K562 (cell line): ENCODE measurements around the gene TSPAN3. TPM values are rescaled to one million over a fixed set of nuclear protein-coding genes. Genes with fewer than 3 reads are reported as not detected.

Experiments used
- CBX2 ChIP-seq: fragments of 200-600 bp; sonication (generic); IDR thresholded peaks from one replicate; pipeline ENCODE4 v1.6.1; 2012; ENCODE audit warnings: mild to moderate bottlenecking, low read length, inconsistent platforms; ENCODE audit not compliant: insufficient read depth, poor library complexity, severe bottlenecking
- ETV1 ChIP-seq: fragments of 450-650 bp; conservative IDR thresholded peaks from 2 replicates; pipeline ENCODE4 v1.6.1; 2016; ENCODE audit warnings: missing genetic modification characterization, control low read depth, low read depth, missing compliant biosample characterization
- HDAC2 ChIP-seq: fragments of 450-650 bp; IDR thresholded peaks from 2 replicates; pipeline ENCODE4 v1.6.1; 2016; ENCODE audit warnings: mild to moderate bottlenecking
- JUN ChIP-seq, 2 experiments: sonication (generic) in 1 of 2; formaldehyde crosslinking in 1 of 2; IDR thresholded peaks; 2 replicates each; pipeline versions ENCODE4 v1.6.1 to v1.8.0; 2012 to 2022; ENCODE audit warnings: borderline replicate concordance in 2 of 2, mild to moderate bottlenecking in 2 of 2, improper control_type of control experiment in 1 of 2, low read depth in 1 of 2, low read length in 1 of 2, missing genetic modification reagents in 1 of 2
- NR2C2 ChIP-seq, 2 experiments: fragments of 200-800 bp in 1 of 2; sonication (Bioruptor generic) in 1 of 2; sonication (generic) in 1 of 2; formaldehyde crosslinking in 1 of 2; IDR thresholded peaks; 2 replicates each; pipeline versions ENCODE4 v1.6.1 to v1.8.0; 2016 to 2022; ENCODE audit warnings: mild to moderate bottlenecking in 1 of 2, missing compliant biosample characterization in 1 of 2, missing genetic modification characterization in 1 of 2, missing genetic modification reagents in 1 of 2
- RBBP5 ChIP-seq: fragments of 200-600 bp; sonication (generic); IDR thresholded peaks from 2 replicates; pipeline ENCODE4 v1.6.1; 2012; ENCODE audit warnings: borderline replicate concordance, mild to moderate bottlenecking, low read length, control low read depth, inconsistent platforms; ENCODE audit not compliant: insufficient read depth, poor library complexity, severe bottlenecking
- ZNF175 ChIP-seq: fragments of 200-800 bp; sonication (Bioruptor generic); IDR thresholded peaks from 2 replicates; pipeline ENCODE4 v1.6.1; 2016; ENCODE audit warnings: low read depth, mild to moderate bottlenecking, missing genetic modification characterization, missing compliant biosample characterization
- ZNF212 ChIP-seq: fragments of 450-650 bp; formaldehyde crosslinking; IDR thresholded peaks from 2 replicates; pipeline ENCODE4 v1.4.0; 2020; ENCODE audit warnings: mild to moderate bottlenecking
- ZNF384 ChIP-seq: IDR thresholded peaks from 2 replicates; pipeline ENCODE4 v1.6.1; 2012; ENCODE audit warnings: low read depth, low read length, improper control_type of control experiment
- polyA plus RNA-seq, 8 experiments: library from polyadenylated mRNA; depleted of rRNA in 4 of 8; stranded (reverse) in 5 of 8; unstranded in 3 of 8; fragments of >200 nt; fragmentation: Nextera tagmentation in 2 of 8; fragmentation: Illumina TruSeq in 1 of 8; extraction: Ambion mirVana in 2 of 8; extraction: Trizol in 1 of 8; gene quantifications; 2 replicates each; pipeline versions ENCODE4 v1.2.1 to v1.2.3, GENCODE V29; 2011 to 2014; ENCODE audit warnings: inconsistent platforms in 1 of 8, missing spikeins in 1 of 8
- total RNA-seq, 7 experiments: library from RNA; depleted of rRNA in 6 of 7; stranded (reverse); fragments of >200 nt in 6 of 7; fragmentation: Illumina TruSeq in 2 of 7; extraction: Trizol in 2 of 7; gene quantifications; 2 replicates each; pipeline versions ENCODE4 v1.2.1 to v1.2.3, GENCODE V29; 2011 to 2021; ENCODE audit warnings: low replicate concordance in 1 of 7
- TF ChIP-seq, protein P1 (sequence below): fragments of 450-650 bp; IDR thresholded peaks from 2 replicates; pipeline ENCODE4 v1.6.1; 2016; ENCODE audit warnings: low read depth
- TF ChIP-seq, protein P2 (sequence below): sonication (generic); IDR thresholded peaks from 2 replicates; pipeline ENCODE4 v1.6.1; 2016
- TF ChIP-seq, protein P3 (sequence below): fragments of 250-450 bp; sonication (Bioruptor Pico); IDR thresholded peaks from 2 replicates; pipeline ENCODE4 v1.5.0; 2021; ENCODE audit warnings: mild to moderate bottlenecking, moderate library complexity

TSPAN3 gene
- total and polyA plus RNA-seq, 9 of the 15 experiments (the other 6 are each of a cell fraction or from before 2014, with no cell fraction given): 14.3 to 144 (median 71.1) TPM

DNA sequence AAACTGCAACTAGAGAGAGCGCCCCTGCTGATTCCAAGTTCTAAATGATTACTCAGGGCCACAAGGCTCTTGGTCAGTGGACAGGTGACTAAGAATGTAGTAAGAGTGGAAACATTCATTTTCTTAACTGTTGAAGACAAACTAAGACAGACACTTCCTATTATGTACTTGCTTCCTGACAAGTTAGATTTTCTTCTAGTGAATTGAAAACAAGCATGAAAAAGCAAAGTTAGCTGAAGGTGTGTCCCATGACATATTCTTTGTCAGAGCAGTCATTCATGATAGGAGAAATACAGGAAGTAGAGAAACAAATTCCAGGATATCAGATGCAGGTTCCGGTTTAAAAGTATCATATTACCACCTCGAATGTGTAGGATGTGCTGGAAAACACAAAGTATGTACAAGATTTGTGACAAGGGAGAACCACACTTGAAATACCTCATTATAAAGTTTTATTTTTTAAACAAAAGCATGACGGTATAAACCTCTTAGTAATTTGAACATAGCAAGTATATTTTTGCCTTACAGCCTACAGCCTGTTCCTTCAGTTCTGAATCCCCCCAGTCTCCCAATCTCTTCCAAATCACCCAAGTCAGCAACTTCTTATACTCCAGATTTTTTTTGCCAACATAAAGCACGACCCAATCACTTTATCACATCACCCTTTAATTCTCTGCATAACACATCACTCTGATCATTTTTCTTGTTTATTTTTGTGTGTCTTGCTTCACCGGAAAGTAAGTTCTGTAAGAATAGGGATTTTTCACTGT lies 6.2 kb downstream of the TSPAN3 start (continued):
- no peak for TF ChIP-seq RBBP5
- TF ChIP-seq, protein P1, sequence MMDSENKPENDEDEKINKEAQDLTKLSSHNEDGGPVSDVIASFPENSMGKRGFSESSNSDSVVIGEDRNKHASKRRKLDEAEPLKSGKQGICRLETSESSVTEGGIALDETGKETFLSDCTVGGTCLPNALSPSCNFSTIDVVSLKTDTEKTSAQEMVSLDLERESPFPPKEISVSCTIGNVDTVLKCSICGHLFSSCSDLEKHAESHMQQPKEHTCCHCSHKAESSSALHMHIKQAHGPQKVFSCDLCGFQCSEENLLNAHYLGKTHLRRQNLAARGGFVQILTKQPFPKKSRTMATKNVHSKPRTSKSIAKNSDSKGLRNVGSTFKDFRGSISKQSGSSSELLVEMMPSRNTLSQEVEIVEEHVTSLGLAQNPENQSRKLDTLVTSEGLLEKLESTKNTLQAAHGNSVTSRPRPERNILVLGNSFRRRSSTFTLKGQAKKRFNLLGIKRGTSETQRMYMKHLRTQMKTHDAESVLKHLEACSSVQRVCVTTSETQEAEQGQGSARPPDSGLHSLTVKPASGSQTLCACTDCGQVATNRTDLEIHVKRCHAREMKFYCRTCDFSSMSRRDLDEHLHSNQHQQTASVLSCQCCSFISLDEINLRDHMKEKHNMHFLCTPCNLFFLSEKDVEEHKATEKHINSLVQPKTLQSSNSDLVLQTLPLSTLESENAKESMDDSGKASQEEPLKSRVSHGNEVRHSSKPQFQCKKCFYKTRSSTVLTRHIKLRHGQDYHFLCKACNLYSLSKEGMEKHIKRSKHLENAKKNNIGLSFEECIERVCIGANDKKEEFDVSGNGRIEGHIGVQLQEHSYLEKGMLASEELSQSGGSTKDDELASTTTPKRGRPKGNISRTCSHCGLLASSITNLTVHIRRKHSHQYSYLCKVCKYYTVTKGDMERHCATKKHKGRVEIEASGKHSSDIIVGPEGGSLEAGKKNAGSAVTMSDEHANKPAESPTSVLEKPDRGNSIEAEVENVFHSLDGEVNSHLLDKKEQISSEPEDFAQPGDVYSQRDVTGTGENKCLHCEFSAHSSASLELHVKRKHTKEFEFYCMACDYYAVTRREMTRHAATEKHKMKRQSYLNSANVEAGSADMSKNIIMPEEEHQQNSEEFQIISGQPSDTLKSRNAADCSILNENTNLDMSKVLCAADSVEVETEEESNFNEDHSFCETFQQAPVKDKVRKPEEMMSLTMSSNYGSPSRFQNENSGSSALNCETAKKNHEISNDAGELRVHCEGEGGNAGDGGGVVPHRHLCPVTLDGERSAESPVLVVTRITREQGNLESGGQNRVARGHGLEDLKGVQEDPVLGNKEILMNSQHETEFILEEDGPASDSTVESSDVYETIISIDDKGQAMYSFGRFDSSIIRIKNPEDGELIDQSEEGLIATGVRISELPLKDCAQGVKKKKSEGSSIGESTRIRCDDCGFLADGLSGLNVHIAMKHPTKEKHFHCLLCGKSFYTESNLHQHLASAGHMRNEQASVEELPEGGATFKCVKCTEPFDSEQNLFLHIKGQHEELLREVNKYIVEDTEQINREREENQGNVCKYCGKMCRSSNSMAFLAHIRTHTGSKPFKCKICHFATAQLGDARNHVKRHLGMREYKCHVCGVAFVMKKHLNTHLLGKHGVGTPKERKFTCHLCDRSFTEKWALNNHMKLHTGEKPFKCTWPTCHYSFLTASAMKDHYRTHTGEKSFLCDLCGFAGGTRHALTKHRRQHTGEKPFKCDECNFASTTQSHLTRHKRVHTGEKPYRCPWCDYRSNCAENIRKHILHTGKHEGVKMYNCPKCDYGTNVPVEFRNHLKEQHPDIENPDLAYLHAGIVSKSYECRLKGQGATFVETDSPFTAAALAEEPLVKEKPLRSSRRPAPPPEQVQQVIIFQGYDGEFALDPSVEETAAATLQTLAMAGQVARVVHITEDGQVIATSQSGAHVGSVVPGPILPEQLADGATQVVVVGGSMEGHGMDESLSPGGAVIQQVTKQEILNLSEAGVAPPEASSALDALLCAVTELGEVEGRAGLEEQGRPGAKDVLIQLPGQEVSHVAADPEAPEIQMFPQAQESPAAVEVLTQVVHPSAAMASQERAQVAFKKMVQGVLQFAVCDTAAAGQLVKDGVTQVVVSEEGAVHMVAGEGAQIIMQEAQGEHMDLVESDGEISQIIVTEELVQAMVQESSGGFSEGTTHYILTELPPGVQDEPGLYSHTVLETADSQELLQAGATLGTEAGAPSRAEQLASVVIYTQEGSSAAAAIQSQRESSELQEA: no peak
- TF ChIP-seq, protein P2, sequence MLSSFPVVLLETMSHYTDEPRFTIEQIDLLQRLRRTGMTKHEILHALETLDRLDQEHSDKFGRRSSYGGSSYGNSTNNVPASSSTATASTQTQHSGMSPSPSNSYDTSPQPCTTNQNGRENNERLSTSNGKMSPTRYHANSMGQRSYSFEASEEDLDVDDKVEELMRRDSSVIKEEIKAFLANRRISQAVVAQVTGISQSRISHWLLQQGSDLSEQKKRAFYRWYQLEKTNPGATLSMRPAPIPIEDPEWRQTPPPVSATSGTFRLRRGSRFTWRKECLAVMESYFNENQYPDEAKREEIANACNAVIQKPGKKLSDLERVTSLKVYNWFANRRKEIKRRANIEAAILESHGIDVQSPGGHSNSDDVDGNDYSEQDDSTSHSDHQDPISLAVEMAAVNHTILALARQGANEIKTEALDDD: peak; percentile 68
- no peak for TF ChIP-seq NR2C2 (CRISPR knock-in tag; IDR thresholded peaks at IDR 0.05)
- TF ChIP-seq NR2C2 (tag; IDR thresholded peaks at IDR 0.05): peak; percentile 34; the same call in 1 of the 2 replicates
- no peak for TF ChIP-seq ZNF384
- TF ChIP-seq HDAC2: no peak
- peak; percentile 56 for TF ChIP-seq JUN (IDR thresholded peaks at IDR 0.05; ENCODE audit: borderline replicate concordance, low read depth, low read length)
- no peak for TF ChIP-seq JUN (CRISPR knock-in tag; IDR thresholded peaks at IDR 0.05; ENCODE audit: borderline replicate concordance)
- TF ChIP-seq CBX2: no peak
- peak; percentile 77 for TF ChIP-seq ETV1
- no peak for TF ChIP-seq ZNF175
- no peak for TF ChIP-seq ZNF212
- TF ChIP-seq, protein P3, sequence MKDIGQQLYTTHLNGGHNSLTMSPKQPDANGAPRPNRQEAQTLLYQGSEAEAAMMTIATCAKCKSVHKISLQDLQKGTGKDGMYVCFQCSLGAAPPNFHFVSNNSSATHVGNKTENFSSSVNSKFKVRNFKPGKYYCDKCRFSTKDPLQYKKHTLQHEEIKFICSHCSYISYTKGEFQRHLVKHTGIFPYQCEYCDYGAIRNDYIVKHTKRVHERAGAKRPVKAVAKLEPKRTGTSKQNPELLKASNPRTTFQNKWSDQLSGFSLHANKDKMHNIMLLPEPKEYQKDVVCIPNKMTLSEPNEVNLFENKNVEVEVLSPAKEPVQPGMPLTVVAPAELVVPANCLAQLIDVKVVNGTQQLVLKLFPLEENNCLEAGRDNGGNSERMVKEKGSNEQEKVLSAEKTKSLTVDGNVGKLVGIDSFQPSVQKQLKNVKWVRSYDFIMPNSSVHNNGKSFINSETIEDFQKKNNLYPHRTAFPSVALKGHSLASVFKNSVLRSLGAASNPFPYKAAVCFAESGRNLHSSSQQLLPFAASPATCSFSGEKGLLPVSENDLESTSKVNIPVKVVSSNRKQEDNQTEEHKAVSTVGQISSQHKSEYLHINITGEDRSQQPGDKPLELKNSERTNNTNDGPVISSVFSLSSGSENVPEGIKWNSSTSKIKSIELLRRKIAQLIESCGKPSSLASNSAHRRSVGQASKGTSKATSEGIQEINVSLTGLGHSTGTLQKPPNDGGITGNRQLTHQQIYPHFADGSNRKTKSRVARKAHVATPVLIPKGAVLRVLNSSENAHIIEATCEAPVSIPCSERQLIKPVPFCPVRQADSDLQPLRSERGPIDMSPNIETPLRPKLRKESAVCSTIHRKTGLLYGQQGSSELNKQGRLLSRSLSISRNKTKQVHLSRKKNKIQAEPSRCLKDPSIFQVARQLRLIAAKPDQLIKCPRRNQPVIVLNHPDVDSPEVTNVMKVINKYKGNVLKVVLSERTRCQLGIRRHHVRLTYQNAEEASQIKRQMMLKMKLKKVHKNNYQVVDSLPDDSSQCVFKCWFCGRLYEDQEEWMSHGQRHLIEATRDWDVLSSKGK (CRISPR knock-in tag): no peak
